ENCODE measurements around the gene CFAP206.

DNA sequence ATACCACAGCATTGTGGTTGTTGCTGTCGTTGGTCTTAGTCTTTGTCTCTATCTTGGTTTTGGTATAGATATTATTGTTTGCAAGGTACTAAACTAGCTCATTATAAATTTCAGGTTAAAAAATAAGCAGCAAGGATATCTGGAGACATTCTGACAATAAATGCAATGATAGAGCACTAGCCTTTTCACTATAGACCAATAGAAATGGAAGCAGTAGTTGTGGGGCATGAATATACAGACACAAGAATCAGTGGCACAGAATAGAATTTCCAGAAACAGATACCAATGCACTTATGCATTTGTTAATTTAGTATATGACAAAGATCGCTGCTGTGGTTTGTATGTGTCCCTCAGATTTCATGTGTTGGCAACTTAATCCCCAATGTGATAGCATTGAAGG is 31.1 kb upstream of the CFAP206 start:
- TF ChIP-seq ZFP30 (CRISPR knock-in tag; IDR thresholded peaks at IDR 0.05) (no peak), ZNF8 (CRISPR knock-in tag; IDR thresholded peaks at IDR 0.05) (no peak), OSR1 (CRISPR knock-in tag; IDR thresholded peaks at IDR 0.05) (no peak), CSDC2 (CRISPR knock-in tag; IDR thresholded peaks at IDR 0.05) (no peak), BACH2 (CRISPR knock-in tag; IDR thresholded peaks at IDR 0.05; ENCODE audit: borderline replicate concordance) (no peak), GLIS3 (CRISPR knock-in tag; IDR thresholded peaks at IDR 0.05) (no peak), ESRRG (CRISPR knock-in tag; IDR thresholded peaks at IDR 0.05) (no peak)
